Activated T-helper 2 cell treated with anti-CD3 and anti-CD28 coated beads, Interferon-gamma antibody, Interleukin-2, Interleukin-4, amounts not matched to agents 10 μg/mL and 5 μg/mL and 100 μg/mL, durations not matched to agents 14 hours and 24 hours and 36 hours (primary cell): ENCODE data around the gene RELA. TPM values are rescaled to one million over a fixed set of nuclear protein-coding genes. Genes with fewer than 3 reads are reported as not detected.

Experiments used
- DNase-seq: peaks from one replicate; pipeline ENCODE4 v3.0.0; 2021; ENCODE audit warnings: low spot score
- H3K27ac Mint-ChIP-seq: one replicate; pipeline ENCODE4 v1.8.0; 2021; ENCODE audit warnings: mixed read lengths
- H3K27me3 Mint-ChIP-seq: one replicate; pipeline ENCODE4 v1.8.0; 2021; ENCODE audit warnings: low read depth, mixed read lengths
- H3K36me3 Mint-ChIP-seq: one replicate; pipeline ENCODE4 v1.8.0; 2021; ENCODE audit warnings: low read depth, mixed read lengths
- H3K4me1 Mint-ChIP-seq: one replicate; pipeline ENCODE4 v1.8.0; 2021; ENCODE audit warnings: low read depth, mixed read lengths
- H3K4me3 Mint-ChIP-seq: one replicate; pipeline ENCODE4 v1.8.0; 2021; ENCODE audit warnings: low read depth, mild to moderate bottlenecking, moderate library complexity, mixed read lengths
- H3K9me3 Mint-ChIP-seq: one replicate; pipeline ENCODE4 v1.8.0; 2021; ENCODE audit warnings: mixed read lengths
- intact Hi-C: fragments of 100-400 bp; cut with micrococcal nuclease; formaldehyde crosslinking; loops from one replicate; pipeline ENCODE4 v1.15.1; 2023
- total RNA-seq: library from RNA; stranded (reverse); gene quantifications from 2 replicates; pipeline ENCODE4 v1.2.3, GENCODE V29; 2022

The RELA gene
- total RNA-seq, 1 donor from 2014 or later, result 89.3 TPM

- Mint-ChIP-seq H3K9me3 (no peaks in the 10 kb centered on the region), H3K4me3 (peak overlapping the region; percentile 72), H3K27me3 (no peaks in the 10 kb centered on the region), H3K4me1 (peaks cover 25% of the 10 kb centered on the region), H3K36me3 (peaks cover 46% of the 10 kb centered on the region), H3K27ac (peak overlapping the region; percentile 44)
- DNase-seq, result no peak
- intact Hi-C loops, result loop anchor here (5.0 kb wide), 1 partner anchor 79 kb away; the partner anchor contains the start of genes FAM89B and ZNRD2
Measured at GRCh38 chr11:65651339-65651588, 11.5 kb downstream of the RELA start.

- intact Hi-C loops, result loop anchor here (5.0 kb wide), 1 partner anchor 78 kb away; the partner anchor contains the start of genes FAM89B and ZNRD2
- H3K4me3 Mint-ChIP-seq, result no peak overlapping the region
- no peaks in the 10 kb centered on the region for H3K9me3 Mint-ChIP-seq
- H3K4me1 Mint-ChIP-seq, result peaks cover 24% of the 10 kb centered on the region
- no peak overlapping the region for H3K27ac Mint-ChIP-seq
- no peak for DNase-seq
- H3K36me3 Mint-ChIP-seq, result peaks cover 43% of the 10 kb centered on the region
- H3K27me3 Mint-ChIP-seq, result no peaks in the 10 kb centered on the region
Measured at GRCh38 chr11:65650547-65651338, 12.0 kb downstream of the RELA start.

- Mint-ChIP-seq H3K4me1 (peaks cover 24% of the 10 kb centered on the region), H3K27ac (no peak overlapping the region), H3K36me3 (peaks cover 39% of the 10 kb centered on the region), H3K9me3 (no peaks in the 10 kb centered on the region), H3K4me3 (no peak overlapping the region), H3K27me3 (no peaks in the 10 kb centered on the region)
- DNase-seq, result no peak
- intact Hi-C loops, result loop anchor here (5.0 kb wide), 1 partner anchor 78 kb away; the partner anchor contains the start of genes FAM89B and ZNRD2
Measured at GRCh38 chr11:65649656-65650546, 12.8 kb downstream of the RELA start.

- Mint-ChIP-seq H3K4me1 (peaks cover 24% of the 10 kb centered on the region), H3K27me3 (no peaks in the 10 kb centered on the region), H3K9me3 (no peaks in the 10 kb centered on the region), H3K36me3 (peaks cover 36% of the 10 kb centered on the region), H3K4me3 (no peak overlapping the region), H3K27ac (no peak overlapping the region)
- DNase-seq, result no peak
- intact Hi-C loops, result no loop called here
Measured at GRCh38 chr11:65648997-65649493, 13.7 kb downstream of the RELA start.

GRCh38 chr11:65646958-65647701 is 15.6 kb downstream of the RELA start:
- no peaks in the 10 kb centered on the region for H3K27me3 Mint-ChIP-seq
- no peaks in the 10 kb centered on the region for H3K9me3 Mint-ChIP-seq
- intact Hi-C loops, result no loop called here
- DNase-seq, result no peak
- peaks cover 15% of the 10 kb centered on the region for H3K4me1 Mint-ChIP-seq
- no peak overlapping the region for H3K27ac Mint-ChIP-seq
- peaks cover 42% of the 10 kb centered on the region for H3K36me3 Mint-ChIP-seq
- no peak overlapping the region for H3K4me3 Mint-ChIP-seq

- H3K4me3 Mint-ChIP-seq, result no peak overlapping the region
- no peaks in the 10 kb centered on the region for H3K9me3 Mint-ChIP-seq
- H3K27me3 Mint-ChIP-seq, result no peaks in the 10 kb centered on the region
- no peak for DNase-seq
- intact Hi-C loops, result no loop called here
- H3K27ac Mint-ChIP-seq, result no peak overlapping the region
- peaks cover 49% of the 10 kb centered on the region for H3K36me3 Mint-ChIP-seq
- H3K4me1 Mint-ChIP-seq, result peaks cover 13% of the 10 kb centered on the region
Measured at GRCh38 chr11:65646288-65646957, 16.3 kb downstream of the RELA start.

GRCh38 chr11:65645710-65646109 is 17.0 kb downstream of the RELA start:
- no peaks in the 10 kb centered on the region for H3K9me3 Mint-ChIP-seq
- no peak for DNase-seq
- intact Hi-C loops, result no loop called here
- H3K4me1 Mint-ChIP-seq, result peaks cover 16% of the 10 kb centered on the region
- no peak overlapping the region for H3K27ac Mint-ChIP-seq
- peaks cover 47% of the 10 kb centered on the region for H3K36me3 Mint-ChIP-seq
- no peak overlapping the region for H3K4me3 Mint-ChIP-seq
- H3K27me3 Mint-ChIP-seq, result no peaks in the 10 kb centered on the region

GRCh38 chr11:65644837-65645236 is 17.9 kb downstream of the RELA start:
- H3K27ac Mint-ChIP-seq, result no peak overlapping the region
- H3K9me3 Mint-ChIP-seq, result no peaks in the 10 kb centered on the region
- DNase-seq, result no peak
- peaks cover 17% of the 10 kb centered on the region for H3K4me1 Mint-ChIP-seq
- peaks cover 39% of the 10 kb centered on the region for H3K36me3 Mint-ChIP-seq
- no peak overlapping the region for H3K4me3 Mint-ChIP-seq
- intact Hi-C loops, result no loop called here
- H3K27me3 Mint-ChIP-seq, result no peaks in the 10 kb centered on the region

- Mint-ChIP-seq H3K9me3 (no peaks in the 10 kb centered on the region), H3K27ac (peak overlapping the region; percentile 35), H3K27me3 (no peaks in the 10 kb centered on the region), H3K4me3 (no peak overlapping the region), H3K36me3 (peaks cover 40% of the 10 kb centered on the region), H3K4me1 (peaks cover 19% of the 10 kb centered on the region)
- DNase-seq, result no peak
- intact Hi-C loops, result no loop called here
Measured at GRCh38 chr11:65643971-65644370, 18.7 kb downstream of the RELA start.

GRCh38 chr11:65642014-65642671 is 20.6 kb downstream of the RELA start:
- Mint-ChIP-seq H3K4me3 (peak overlapping the region; percentile 74), H3K36me3 (peaks cover 38% of the 10 kb centered on the region), H3K27me3 (no peaks in the 10 kb centered on the region), H3K27ac (peak overlapping the region; percentile 69), H3K4me1 (peaks cover 28% of the 10 kb centered on the region), H3K9me3 (no peaks in the 10 kb centered on the region)
- intact Hi-C loops, result no loop called here
- no peak for DNase-seq

GRCh38 chr11:65641297-65642013 is 21.3 kb downstream of the RELA start:
- Mint-ChIP-seq H3K27ac (peak overlapping the region; percentile 69), H3K4me1 (peaks cover 31% of the 10 kb centered on the region), H3K27me3 (no peaks in the 10 kb centered on the region), H3K4me3 (peak overlapping the region; percentile 74), H3K36me3 (peaks cover 43% of the 10 kb centered on the region), H3K9me3 (no peaks in the 10 kb centered on the region)
- no peak for DNase-seq
- intact Hi-C loops, result no loop called here
